B cell (primary cell): ENCODE data around the gene NIPAL4. TPM values are rescaled to one million over a fixed set of nuclear protein-coding genes. Genes with fewer than 3 reads are reported as not detected.

ENCODE experiments used
- ATAC-seq: fragments of 200-7000 bp; cut with Tn5 transposase; one replicate; pipeline ENCODE4 v1.10.0; 2021; ENCODE audit warnings: low read depth, mild to moderate bottlenecking, moderate number of reproducible peaks, moderate library complexity
- CTCF ChIA-PET: fragments of 350-600 bp; sonication (Branson Sonifier 250); formaldehyde crosslinking; loops from one replicate; lab custom pipeline; 2021; ENCODE audit warnings: antibody characterized with exemption, inconsistent platforms; lab: Charles Lee
- POLR2A ChIA-PET: fragments of 350-600 bp; sonication (Branson Sonifier 250); formaldehyde crosslinking; loops from one replicate; lab custom pipeline; 2021; ENCODE audit warnings: antibody characterized with exemption; lab: Charles Lee
- DNase-seq: peaks from one replicate; pipeline ENCODE4 v3.0.0; 2013
- H2AFZ ChIP-seq: 2 replicates; pipeline ENCODE4 v1.6.1; 2012; ENCODE audit warnings: mild to moderate bottlenecking, low read depth, low read length; ENCODE audit not compliant: insufficient read depth, poor library complexity, severe bottlenecking
- H3K27ac ChIP-seq, 2 donors: 1 replicate in 1 of 2; 2 replicates in 1 of 2; pipeline ENCODE4 v1.5.1; 2012 to 2013; ENCODE audit warnings: low read length in 2 of 2, mild to moderate bottlenecking in 2 of 2, moderate library complexity in 1 of 2
- H3K27me3 ChIP-seq, 4 experiments: fragments of 200-600 bp in 1 of 4; sonication (generic) in 1 of 4; replicated peaks in 1 of 4; 1 replicate in 2 of 4; 2 replicates in 2 of 4; pipeline versions ENCODE4 v1.6.1 to v1.7.0; 2013 to 2016; ENCODE audit warnings: low read length in 3 of 4, mild to moderate bottlenecking in 2 of 4, mixed read lengths in 1 of 4, moderate library complexity in 1 of 4; ENCODE audit not compliant: insufficient read depth in 4 of 4, control insufficient read depth in 3 of 4; ENCODE audit errors: control extremely low read depth in 1 of 4
- H3K36me3 ChIP-seq, 2 experiments: replicated peaks in 1 of 2; 1 replicate in 1 of 2; 2 replicates in 1 of 2; pipeline versions ENCODE4 v1.6.1 to v1.7.1; 2013; ENCODE audit warnings: low read length in 1 of 2; ENCODE audit not compliant: insufficient read depth in 2 of 2, control insufficient read depth in 1 of 2; ENCODE audit errors: control extremely low read depth in 1 of 2, extremely low read depth in 1 of 2
- H3K4me1 ChIP-seq, 2 donors: fragments of 200-600 bp in 1 of 2; sonication (generic) in 1 of 2; 1 replicate in 1 of 2; 2 replicates in 1 of 2; pipeline versions ENCODE4 v1.5.1 to v1.6.1; 2013 to 2017; ENCODE audit warnings: low read length in 2 of 2; ENCODE audit not compliant: control insufficient read depth in 2 of 2, insufficient read depth in 2 of 2
- H3K4me2 ChIP-seq: replicated peaks from 2 replicates; pipeline ENCODE3; 2012; ENCODE audit warnings: mild to moderate bottlenecking, low read depth, low read length; ENCODE audit not compliant: poor library complexity, severe bottlenecking
- H3K4me3 ChIP-seq, 5 experiments: fragments of 200-600 bp in 1 of 5; sonication (generic) in 1 of 5; 1 replicate in 3 of 5; 2 replicates in 2 of 5; pipeline versions ENCODE4 v1.5.1 to v1.7.0; 2011 to 2016; ENCODE audit warnings: low read length in 4 of 5, mild to moderate bottlenecking in 4 of 5, low read depth in 2 of 5, control low read depth in 1 of 5, moderate library complexity in 1 of 5; ENCODE audit not compliant: insufficient read depth in 1 of 5; ENCODE audit errors: control extremely low read depth in 1 of 5, extremely low read depth in 1 of 5
- H3K79me2 ChIP-seq: fragments of 200-600 bp; sonication (generic); one replicate; pipeline ENCODE4 v1.6.0; 2016; ENCODE audit warnings: low read length; ENCODE audit not compliant: control insufficient read depth, insufficient read depth
- H3K9ac ChIP-seq: fragments of 200-600 bp; sonication (generic); 2 replicates; pipeline ENCODE4 v1.6.1; 2017; ENCODE audit warnings: mild to moderate bottlenecking, low read length, moderate library complexity
- H3K9me3 ChIP-seq, 3 donors: one replicate each; pipeline versions ENCODE4 v1.6.1 to v1.7.1; 2013; ENCODE audit warnings: low read length in 2 of 3; ENCODE audit not compliant: control insufficient read depth in 2 of 3, insufficient read depth in 1 of 3; ENCODE audit errors: control extremely low read depth in 1 of 3
- H4K20me1 ChIP-seq: 2 replicates; pipeline ENCODE4 v1.6.0; 2012; ENCODE audit warnings: mild to moderate bottlenecking, low read length; ENCODE audit not compliant: insufficient read depth, control insufficient read depth, poor library complexity, severe bottlenecking
- H3K27ac Mint-ChIP-seq: one replicate; pipeline ENCODE4 v1.8.0; 2021; ENCODE audit warnings: mixed read lengths
- H3K27me3 Mint-ChIP-seq: one replicate; pipeline ENCODE4 v1.8.0; 2021; ENCODE audit warnings: mixed read lengths
- H3K4me1 Mint-ChIP-seq: one replicate; pipeline ENCODE4 v1.8.0; 2021; ENCODE audit warnings: mixed read lengths
- H3K4me3 Mint-ChIP-seq: one replicate; pipeline ENCODE4 v1.8.0; 2021; ENCODE audit warnings: mixed read lengths
- H3K9me3 Mint-ChIP-seq: one replicate; pipeline ENCODE4 v1.8.0; 2022; ENCODE audit warnings: mixed read lengths; ENCODE audit not compliant: insufficient read depth
- CTCF ChIP-seq: fragments of 200-600 bp; IDR thresholded peaks from one replicate; pipeline ENCODE4 v1.8.0; 2022; ENCODE audit warnings: antibody characterized with exemption, mild to moderate bottlenecking
- EZH2 ChIP-seq: IDR thresholded peaks from 2 replicates; pipeline ENCODE4 v1.6.1; 2012; ENCODE audit warnings: borderline replicate concordance, low read depth, mild to moderate bottlenecking, moderate library complexity, low read length; ENCODE audit not compliant: insufficient read depth, poor library complexity, severe bottlenecking
- WGBS: methylation state at CpG from one replicate; pipeline ENCODE4 v1.1.5; 2013; ENCODE audit warnings: missing lambda C conversion rate; ENCODE audit not compliant: insufficient coverage; 5-methylcytosine and 5-hydroxymethylcytosine counted together
- intact Hi-C: fragments of 100-400 bp; cut with micrococcal nuclease; formaldehyde crosslinking; loops from one replicate; pipeline ENCODE4 v1.10.0; 2022
- polyA plus RNA-seq: library from polyadenylated mRNA; depleted of rRNA; stranded (reverse); fragments of >200 nt; gene quantifications from 2 replicates; pipeline ENCODE4 v1.2.3, GENCODE V29; 2012
- total RNA-seq, 2 donors: library from RNA; stranded (reverse); fragments of 120-200 nt in 1 of 2; gene quantifications; 1 replicate in 1 of 2; 2 replicates in 1 of 2; pipeline versions ENCODE4 v1.2.3 to v1.2.4, GENCODE V29; 2013 to 2022

The NIPAL4 gene
- total and polyA plus RNA-seq, 2 donors (not counting 1 experiment from before 2014, with no cell fraction given): 4.6 to 6.4 TPM

- DNase-seq: no peak
- no peak overlapping the region for H3K4me3 Mint-ChIP-seq
Observed at GRCh38 chr5:157491471-157491995, 31.5 kb downstream of the NIPAL4 start.

GRCh38 chr5:157492886-157493285 is 32.9 kb downstream of the NIPAL4 start:
- Mint-ChIP-seq H3K4me3 (no peak overlapping the region), H3K27me3 (no peaks in the 10 kb centered on the region), H3K9me3 (no peaks in the 10 kb centered on the region), H3K4me1 (peaks cover 62% of the 10 kb centered on the region), H3K27ac (peak overlapping the region; percentile 81)
- Histone ChIP-seq H3K27ac (peak overlapping the region in 1 of 2 donors; percentile 80), H3K9ac (no peak overlapping the region), H3K79me2 (peaks cover 13% of the 10 kb centered on the region), H3K27me3 (no peaks in the 10 kb centered on the region), H3K36me3 (peaks cover 2 to 82% of the 10 kb centered on the region in 2 experiments), H4K20me1 (no peaks in the 10 kb centered on the region), H3K4me2 (no peak overlapping the region), H3K4me1 (peaks cover 33 to 40% of the 10 kb centered on the region in 2 donors), H3K4me3 (no peak overlapping the region), H2AFZ (no peak overlapping the region), H3K9me3 (peaks cover 0 to 4% (median 0%) of the 10 kb centered on the region in 3 donors)
- CTCF ChIA-PET: no interaction called here
- POLR2A ChIA-PET: no interaction called here
- TF ChIP-seq CTCF (no peak), EZH2 (no peak)
- ATAC-seq (no peak), DNase-seq (no peak)
- intact Hi-C loops: no loop called here
- WGBS: 98% methylated on average over 9 of the region's 9 CpGs

More at GRCh38 chr5:157491471-157491995, 31.5 kb downstream of the NIPAL4 start:
- no peaks in the 10 kb centered on the region for H3K27me3 ChIP-seq
- ChIA-PET CTCF (no interaction called here), POLR2A (no interaction called here)
- peaks cover 0 to 4% (median 0%) of the 10 kb centered on the region in 3 donors for H3K9me3 ChIP-seq
- no peak overlapping the region for H2AFZ ChIP-seq
- peaks cover 66% of the 10 kb centered on the region for H3K4me1 Mint-ChIP-seq
- intact Hi-C loops: no loop called here
- H3K4me2 ChIP-seq: no peak overlapping the region
- H3K9ac ChIP-seq: no peak overlapping the region
- no peaks in the 10 kb centered on the region for H3K9me3 Mint-ChIP-seq
- peak overlapping the region; percentile 19 to 94 for H3K27ac ChIP-seq
- no peaks in the 10 kb centered on the region for H3K79me2 ChIP-seq
- no peak for ATAC-seq
- no peaks in the 10 kb centered on the region for H4K20me1 ChIP-seq
- WGBS: 93% methylated on average over 9 of the region's 11 CpGs
- H3K27ac Mint-ChIP-seq: peak overlapping the region; percentile 82
- H3K27me3 Mint-ChIP-seq: no peaks in the 10 kb centered on the region
- H3K36me3 ChIP-seq: peaks cover 2 to 82% of the 10 kb centered on the region in 2 experiments
- H3K4me1 ChIP-seq: peaks cover 37 to 44% of the 10 kb centered on the region in 2 donors
- TF ChIP-seq EZH2: no peak
- no peak overlapping the region for H3K4me3 ChIP-seq
